ENCODE results near the gene SUPT6H. TPM values are rescaled to one million over a fixed set of nuclear protein-coding genes. Genes with fewer than 3 reads are reported as not detected.

SUPT6H gene
- total RNA-seq, 1 donor from 2014 or later, result 29.9 TPM

DNA sequence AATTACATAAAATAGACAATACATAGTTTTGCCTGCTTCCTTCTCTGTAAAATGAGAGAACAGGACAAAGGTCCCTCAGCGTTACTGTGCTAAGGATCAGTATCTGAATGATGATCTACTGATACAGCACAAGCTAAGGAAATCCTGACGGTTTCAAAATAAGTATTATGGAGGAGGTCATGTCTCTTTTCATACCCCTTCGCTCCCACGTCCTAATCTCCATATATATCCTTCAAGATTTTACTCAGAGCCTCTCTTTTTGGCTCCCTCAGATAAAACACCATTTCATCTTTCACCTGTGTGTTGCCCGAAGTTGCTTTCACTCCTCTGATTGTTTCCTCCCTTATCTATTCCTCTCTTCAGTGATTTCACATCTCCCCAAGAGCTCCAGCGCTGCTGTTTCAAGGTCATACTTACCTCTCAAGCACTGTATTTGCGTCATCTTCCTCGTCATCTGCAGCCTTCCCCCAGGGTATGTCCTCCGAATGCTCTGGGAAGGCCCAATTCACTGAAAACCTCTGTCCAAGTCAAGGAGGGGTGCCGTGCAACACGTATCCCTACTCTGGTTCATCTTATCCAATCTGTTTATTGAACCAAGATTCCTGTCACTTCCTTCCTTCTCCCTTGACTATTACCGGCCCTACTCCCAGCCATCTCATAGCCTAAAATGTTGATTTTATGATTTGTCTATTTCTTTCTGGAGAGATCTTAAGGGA is 15.8 kb upstream of the SUPT6H start:
- no peak overlapping the region for H3K27ac Mint-ChIP-seq
- Histone ChIP-seq H2AFZ (replicated peaks) (no peak overlapping the region), H3K4me2 (peak overlapping the region; percentile 96), H3K4me3 (no peak overlapping the region), H3K9me3 (ENCODE audit: low read depth) (no peaks in the 10 kb centered on the region), H3K36me3 (peaks cover 7% of the 10 kb centered on the region), H3K27ac (no peak overlapping the region), H3F3A (ENCODE audit: low read depth) (peaks cover 33% of the 10 kb centered on the region), H3K9ac (no peak overlapping the region), H3K79me2 (ENCODE audit: low read depth) (peaks cover 35% of the 10 kb centered on the region), H4K20me1 (ENCODE audit: low read depth) (peaks cover 20% of the 10 kb centered on the region), H3K27me3 (no peaks in the 10 kb centered on the region), H3K4me1 (peaks cover 6% of the 10 kb centered on the region)
- H3K9me3 Mint-ChIP-seq, result no peaks in the 10 kb centered on the region
- TF ChIP-seq, protein P1, sequence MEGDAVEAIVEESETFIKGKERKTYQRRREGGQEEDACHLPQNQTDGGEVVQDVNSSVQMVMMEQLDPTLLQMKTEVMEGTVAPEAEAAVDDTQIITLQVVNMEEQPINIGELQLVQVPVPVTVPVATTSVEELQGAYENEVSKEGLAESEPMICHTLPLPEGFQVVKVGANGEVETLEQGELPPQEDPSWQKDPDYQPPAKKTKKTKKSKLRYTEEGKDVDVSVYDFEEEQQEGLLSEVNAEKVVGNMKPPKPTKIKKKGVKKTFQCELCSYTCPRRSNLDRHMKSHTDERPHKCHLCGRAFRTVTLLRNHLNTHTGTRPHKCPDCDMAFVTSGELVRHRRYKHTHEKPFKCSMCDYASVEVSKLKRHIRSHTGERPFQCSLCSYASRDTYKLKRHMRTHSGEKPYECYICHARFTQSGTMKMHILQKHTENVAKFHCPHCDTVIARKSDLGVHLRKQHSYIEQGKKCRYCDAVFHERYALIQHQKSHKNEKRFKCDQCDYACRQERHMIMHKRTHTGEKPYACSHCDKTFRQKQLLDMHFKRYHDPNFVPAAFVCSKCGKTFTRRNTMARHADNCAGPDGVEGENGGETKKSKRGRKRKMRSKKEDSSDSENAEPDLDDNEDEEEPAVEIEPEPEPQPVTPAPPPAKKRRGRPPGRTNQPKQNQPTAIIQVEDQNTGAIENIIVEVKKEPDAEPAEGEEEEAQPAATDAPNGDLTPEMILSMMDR (IDR thresholded peaks at IDR 0.05), result no peak
- TF ChIP-seq EZH2phosphoT487 (IDR thresholded peaks at IDR 0.05) (no peak), EZH2 (IDR thresholded peaks at IDR 0.05) (no peak)
- peaks cover 6% of the 10 kb centered on the region for H3K27me3 Mint-ChIP-seq (ENCODE audit: insufficient read depth, low read depth)
- no peak for DNase-seq (ENCODE audit: low spot score)
- peak overlapping the region; percentile 74 for H3K4me3 Mint-ChIP-seq
- H3K36me3 Mint-ChIP-seq, result peaks cover 9% of the 10 kb centered on the region
- H3K4me1 Mint-ChIP-seq, result peaks cover 25% of the 10 kb centered on the region

DNA sequence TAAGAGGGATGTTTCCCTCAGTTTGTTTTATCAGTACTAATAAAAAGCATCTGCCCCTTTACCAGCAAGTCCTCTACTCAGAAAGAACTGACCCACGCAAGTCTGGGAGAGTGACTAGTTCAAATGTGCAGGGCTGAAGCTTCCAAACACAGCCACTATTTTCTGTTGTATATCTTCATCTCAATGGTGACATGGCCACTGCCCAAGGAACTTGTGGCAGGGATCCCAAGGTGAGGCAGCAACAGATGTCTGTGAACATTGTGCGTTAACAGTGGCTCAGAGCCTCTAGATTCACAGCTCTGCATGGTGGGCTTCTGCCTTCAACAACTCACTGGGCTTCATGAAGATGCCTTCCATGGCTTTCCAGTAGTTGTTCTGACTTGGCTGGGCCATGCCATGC is 13.3 kb upstream of the SUPT6H start:
- peaks cover 11% of the 10 kb centered on the region for H4K20me1 ChIP-seq (ENCODE audit: low read depth)
- peaks cover 6% of the 10 kb centered on the region for H3K27me3 Mint-ChIP-seq (ENCODE audit: insufficient read depth, low read depth)
- peaks cover 33% of the 10 kb centered on the region for H3F3A ChIP-seq (ENCODE audit: low read depth)
- DNase-seq (ENCODE audit: low spot score), result no peak
- TF ChIP-seq EZH2 (IDR thresholded peaks at IDR 0.05) (no peak), EZH2phosphoT487 (IDR thresholded peaks at IDR 0.05) (no peak)
- TF ChIP-seq, protein P1 (IDR thresholded peaks at IDR 0.05), result no peak
- H3K36me3 ChIP-seq, result peaks cover 4% of the 10 kb centered on the region
- no peak overlapping the region for H2AFZ ChIP-seq (replicated peaks)
- no peak overlapping the region for H3K27ac ChIP-seq
- no peak overlapping the region for H3K4me3 Mint-ChIP-seq
- H3K4me1 ChIP-seq, result peaks cover 2% of the 10 kb centered on the region
- H3K36me3 Mint-ChIP-seq, result no peaks in the 10 kb centered on the region
- H3K27ac Mint-ChIP-seq, result no peak overlapping the region
- no peaks in the 10 kb centered on the region for H3K27me3 ChIP-seq
- no peak overlapping the region for H3K4me2 ChIP-seq
- no peak overlapping the region for H3K4me3 ChIP-seq
- H3K9me3 ChIP-seq (ENCODE audit: low read depth), result no peaks in the 10 kb centered on the region
- H3K9ac ChIP-seq, result no peak overlapping the region
- no peaks in the 10 kb centered on the region for H3K9me3 Mint-ChIP-seq
- peaks cover 11% of the 10 kb centered on the region for H3K79me2 ChIP-seq (ENCODE audit: low read depth)
- H3K4me1 Mint-ChIP-seq, result peaks cover 15% of the 10 kb centered on the region

DNA sequence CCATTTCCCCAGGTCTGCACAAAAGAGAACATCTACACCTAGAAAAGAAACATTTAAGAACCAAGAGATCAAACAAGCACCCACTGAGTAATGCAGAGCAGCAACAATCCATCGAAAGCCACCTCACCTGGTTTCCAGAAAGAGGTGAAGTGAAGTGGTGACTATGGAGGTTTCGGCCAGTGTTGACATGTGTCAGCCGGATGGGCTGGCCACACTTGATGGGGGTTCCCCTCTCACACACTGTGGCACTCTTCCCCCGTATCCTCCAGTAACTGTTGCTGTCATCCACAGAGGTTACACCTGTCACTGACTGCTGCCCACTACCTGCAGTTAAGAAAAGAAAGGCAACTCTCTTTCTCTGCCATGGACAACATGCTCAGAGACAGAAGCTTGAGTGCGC is 6.8 kb upstream of the SUPT6H start:
- Mint-ChIP-seq H3K27ac (no peak overlapping the region), H3K4me3 (no peak overlapping the region)
- TF ChIP-seq EZH2phosphoT487 (IDR thresholded peaks at IDR 0.05) (no peak), EZH2 (IDR thresholded peaks at IDR 0.05) (no peak)
- TF ChIP-seq, protein P1 (IDR thresholded peaks at IDR 0.05), result no peak

More for the DNA sequence above, 6.8 kb upstream of the SUPT6H start:
- no peak for DNase-seq (ENCODE audit: low spot score)
- no peak overlapping the region for H3K27ac ChIP-seq
- Mint-ChIP-seq H3K27me3 (ENCODE audit: insufficient read depth, low read depth) (peaks cover 4% of the 10 kb centered on the region), H3K36me3 (peaks cover 22% of the 10 kb centered on the region), H3K9me3 (no peaks in the 10 kb centered on the region), H3K4me1 (no peaks in the 10 kb centered on the region)
- H3K9ac ChIP-seq, result no peak overlapping the region
- H3K4me1 ChIP-seq, result no peaks in the 10 kb centered on the region
- H3K27me3 ChIP-seq, result no peaks in the 10 kb centered on the region
- no peak overlapping the region for H3K4me3 ChIP-seq
- no peaks in the 10 kb centered on the region for H3F3A ChIP-seq (ENCODE audit: low read depth)
- no peak overlapping the region for H3K4me2 ChIP-seq
- H2AFZ ChIP-seq (replicated peaks), result no peak overlapping the region
- H3K36me3 ChIP-seq, result peaks cover 8% of the 10 kb centered on the region
- H3K79me2 ChIP-seq (ENCODE audit: low read depth), result peaks cover 37% of the 10 kb centered on the region
- peaks cover 2% of the 10 kb centered on the region for H3K9me3 ChIP-seq (ENCODE audit: low read depth)
- H4K20me1 ChIP-seq (ENCODE audit: low read depth), result peaks cover 8% of the 10 kb centered on the region

Data from neural progenitor cell (in vitro differentiated cells).